GM21367 (cell line): ENCODE results near the gene P2RX3.

Source experiments
- ATAC-seq: cut with Tn5 transposase; IDR thresholded peaks from one replicate; pipeline ENCODE4 v1.9.1; 2021; ENCODE audit not compliant: unreplicated experiment

P2RX3 gene

DNA sequence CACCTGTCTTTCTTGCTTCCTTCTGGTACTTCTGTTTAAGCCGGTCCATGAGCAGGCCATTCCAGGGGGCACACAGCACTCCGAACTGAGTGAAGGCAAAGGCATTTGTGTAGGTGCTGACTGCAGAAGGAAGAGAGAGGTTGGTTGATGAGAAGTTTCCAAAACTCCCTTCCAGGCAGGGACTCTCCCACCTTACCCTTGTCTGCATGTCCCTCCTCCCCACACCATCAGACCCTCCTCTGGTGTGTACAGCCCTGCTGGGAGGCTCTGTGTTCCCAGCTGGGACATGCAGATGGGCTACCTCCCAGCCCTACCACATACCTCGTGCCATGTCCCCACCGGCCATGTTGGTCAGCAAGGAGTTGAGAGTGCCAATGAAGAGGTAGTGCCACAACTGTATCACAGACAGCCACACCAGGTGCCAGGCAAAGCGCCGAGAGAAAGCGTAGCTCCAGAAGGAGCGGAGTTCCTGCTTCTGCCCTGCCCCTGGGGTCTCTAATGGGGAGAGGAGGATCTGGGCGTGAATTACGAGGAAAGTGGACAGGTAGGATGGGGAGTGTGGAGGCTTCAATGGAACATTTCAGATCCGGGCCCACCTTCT, 76.6 kb downstream of the P2RX3 start:
- ATAC-seq, result no peak

GRCh38 chr11:57416436-57416835, 78.3 kb downstream of the P2RX3 start:
- no peak for ATAC-seq

GRCh38 chr11:57417056-57417455, 78.9 kb downstream of the P2RX3 start:
- ATAC-seq, result no peak

- no peak for ATAC-seq
Measured at GRCh38 chr11:57418131-57418530, 80.0 kb downstream of the P2RX3 start.

DNA sequence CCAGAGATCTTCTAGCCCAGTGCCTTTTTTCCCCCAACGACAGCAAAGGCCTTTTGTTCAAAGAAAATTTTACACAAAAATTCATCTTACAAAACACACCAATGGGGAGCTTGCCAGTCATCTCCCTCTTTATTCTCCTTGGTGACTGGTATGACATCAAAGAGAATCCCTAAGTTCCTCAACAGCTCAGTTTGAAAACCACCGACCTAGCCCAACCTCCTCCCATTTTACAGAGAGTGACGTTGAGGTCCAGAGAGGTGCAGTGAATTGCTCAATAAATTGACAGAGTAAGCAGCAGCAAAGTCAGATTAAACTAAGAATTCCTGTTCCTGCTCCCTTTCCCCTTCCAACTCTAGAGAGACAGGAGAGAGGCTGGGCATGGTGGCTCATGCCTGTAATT, 81.0 kb downstream of the P2RX3 start:
- no peak for ATAC-seq

DNA sequence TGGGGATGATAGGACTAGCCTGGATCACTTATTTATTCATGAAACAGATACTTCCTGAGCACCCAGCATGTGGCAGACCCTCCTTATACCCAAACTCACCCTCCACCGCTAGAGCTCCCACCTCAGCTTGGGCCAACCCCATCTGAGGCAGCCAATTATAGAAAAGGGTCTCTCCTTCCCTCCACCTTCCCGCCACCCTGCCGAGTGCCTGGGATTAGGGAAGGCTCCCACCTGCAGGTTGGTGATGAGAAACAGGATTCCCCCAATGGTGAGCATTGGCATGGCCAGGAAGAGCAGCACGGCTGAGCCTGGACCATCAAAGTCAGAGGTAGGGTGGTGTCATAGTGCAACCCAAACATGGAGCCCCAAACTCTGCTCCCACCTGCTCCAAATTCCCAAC, 82.9 kb downstream of the P2RX3 start:
- no peak for ATAC-seq

GRCh38 chr11:57421805-57422204, 83.7 kb downstream of the P2RX3 start:
- ATAC-seq, result no peak
